ENCODE measurements around the gene EDDM3A.

GRCh38 chr14:20775901-20776300 lies 30.2 kb downstream of the EDDM3A start:
- TF ChIP-seq CTCF (IDR thresholded peaks at IDR 0.05; ENCODE audit: low read depth, low read length, poor library complexity, severe bottlenecking) = no peak
- TF ChIP-seq EZH2phosphoT487 (IDR thresholded peaks at IDR 0.05; ENCODE audit: borderline replicate concordance, low read length) = no peak
